K562 (cell line): ENCODE results near the gene DPY19L3. TPM values are rescaled to one million over a fixed set of nuclear protein-coding genes. Genes with fewer than 3 reads are reported as not detected.

Source experiments
- ATAC-seq: fragments of 200-7000 bp; cut with Tn5 transposase; 3 replicates; pipeline ENCODE4 v1.9.1; 2020; ENCODE audit warnings: moderate library complexity
- BruUV-seq: library from RNA; stranded (reverse); fragments of 400-500 nt; replicated peaks from 2 replicates; lab custom pipeline; 2021; lab: Mats Ljungman, UMichigan
- CTCF ChIA-PET: fragments of 300-600 bp; formaldehyde crosslinking; extraction: SDS; loops from one replicate; lab custom pipeline; 2021; ENCODE audit warnings: low intra/inter-chr PET ratio; lab: Yijun Ruan, JAX
- POLR2A ChIA-PET: fragments of 300-600, 350-650 bp; sonication (Branson Sonifier 250); formaldehyde crosslinking; extraction: SDS; loops from one replicate; lab custom pipeline; 2021; ENCODE audit warnings: antibody characterized with exemption, inconsistent platforms; lab: Yijun Ruan, JAX
- DNase-seq, 4 experiments: peaks; one replicate each; pipeline versions ENCODE4 v3.0.0 to v3.0.0-alpha.2; 2011 to 2018; ENCODE audit warnings: low spot score in 3 of 4, mixed read lengths in 3 of 4; ENCODE audit errors: extremely low read depth in 1 of 4
- FAIRE-seq: peaks from 2 replicates; lab custom pipeline; 2011; peaks lifted over from hg19 to GRCh38; lab: Jason Lieb, UNC
- H2AFZ ChIP-seq: 2 replicates; pipeline ENCODE4 v1.6.0; 2011; ENCODE audit warnings: low read depth, low read length, control low read depth, inconsistent platforms
- H3K27ac ChIP-seq: fragments of 200-600 bp; 3 replicates; pipeline ENCODE4 v1.8.0; 2011; ENCODE audit warnings: low read depth, mild to moderate bottlenecking, control low read depth, inconsistent platforms, low read length, moderate library complexity, mixed read lengths; ENCODE audit errors: extremely low read depth
- H3K27me3 ChIP-seq, 2 experiments: fragments of 300-600 bp in 1 of 2; 2 replicates in 1 of 2; 3 replicates in 1 of 2; pipeline versions ENCODE4 v1.6.0 to v1.8.0; 2011; ENCODE audit warnings: inconsistent platforms in 2 of 2, low read length in 2 of 2, mild to moderate bottlenecking in 1 of 2, mixed read lengths in 1 of 2, moderate library complexity in 1 of 2; ENCODE audit not compliant: control insufficient read depth in 2 of 2, insufficient read depth in 2 of 2
- H3K36me3 ChIP-seq: fragments of 300-600 bp; 3 replicates; pipeline ENCODE4 v1.8.0; 2011; ENCODE audit warnings: mild to moderate bottlenecking, low read length, inconsistent platforms; ENCODE audit not compliant: control insufficient read depth, insufficient read depth
- H3K4me1 ChIP-seq, 2 experiments: fragments of 200-600 bp in 1 of 2; replicated peaks in 1 of 2; 2 replicates in 1 of 2; 3 replicates in 1 of 2; pipeline versions ENCODE4 v1.5.1 to v1.8.0; 2011; ENCODE audit warnings: inconsistent platforms in 2 of 2, low read length in 2 of 2, mild to moderate bottlenecking in 1 of 2, mixed read lengths in 1 of 2, moderate library complexity in 1 of 2; ENCODE audit not compliant: control insufficient read depth in 2 of 2, insufficient read depth in 2 of 2
- H3K4me2 ChIP-seq: 2 replicates; pipeline ENCODE4 v1.6.1; 2011; ENCODE audit warnings: low read length, control low read depth, inconsistent platforms, mixed read lengths; ENCODE audit not compliant: insufficient read depth
- H3K4me3 ChIP-seq: fragments of 200-600 bp; sonication (generic), shearing (Covaris generic); 2 replicates; pipeline ENCODE4 v1.5.1; 2016; ENCODE audit warnings: control low read depth, inconsistent platforms
- H3K79me2 ChIP-seq: fragments of 200-600 bp; 3 replicates; pipeline ENCODE4 v1.8.0; 2011; ENCODE audit warnings: low read length, inconsistent platforms; ENCODE audit not compliant: control insufficient read depth, insufficient read depth
- H3K9ac ChIP-seq, 2 experiments: 2 replicates each; pipeline versions ENCODE4 v1.6.0 to v1.6.1; 2011; ENCODE audit warnings: low read depth in 2 of 2, low read length in 2 of 2, control low read depth in 1 of 2, inconsistent platforms in 1 of 2, mild to moderate bottlenecking in 1 of 2, mixed read lengths in 1 of 2; ENCODE audit not compliant: insufficient read depth in 1 of 2
- H3K9me1 ChIP-seq: one replicate; pipeline ENCODE4 v1.6.0; 2011; ENCODE audit warnings: inconsistent platforms, mild to moderate bottlenecking, low read length, moderate library complexity; ENCODE audit not compliant: control insufficient read depth, insufficient read depth
- H3K9me3 ChIP-seq: replicated peaks from 2 replicates; pipeline ENCODE4 v1.5.1; 2011; ENCODE audit warnings: low read depth, low read length, inconsistent platforms; ENCODE audit not compliant: control insufficient read depth, insufficient read depth
- H4K20me1 ChIP-seq: replicated peaks from 2 replicates; pipeline ENCODE4 v1.6.1; 2011; ENCODE audit warnings: low read length, inconsistent platforms, mixed read lengths; ENCODE audit not compliant: control insufficient read depth, insufficient read depth
- C11orf30 ChIP-seq: fragments of 450-650 bp; IDR thresholded peaks from 2 replicates; pipeline ENCODE4 v1.6.1; 2016; ENCODE audit warnings: low read depth, mild to moderate bottlenecking
- HDAC2 ChIP-seq: fragments of 450-650 bp; IDR thresholded peaks from 2 replicates; pipeline ENCODE4 v1.6.1; 2016; ENCODE audit warnings: mild to moderate bottlenecking
- MAFF ChIP-seq: IDR thresholded peaks from 2 replicates; pipeline ENCODE4 v1.6.1; 2012; ENCODE audit warnings: low read length, improper control_type of control experiment
- MEF2A ChIP-seq: IDR thresholded peaks from 2 replicates; pipeline ENCODE4 v1.6.1; 2011; ENCODE audit warnings: low read depth, mild to moderate bottlenecking, low read length, moderate library complexity; ENCODE audit not compliant: control insufficient read depth
- NR2C2 ChIP-seq, 2 experiments: fragments of 200-800 bp in 1 of 2; sonication (Bioruptor generic) in 1 of 2; sonication (generic) in 1 of 2; formaldehyde crosslinking in 1 of 2; IDR thresholded peaks; 2 replicates each; pipeline versions ENCODE4 v1.6.1 to v1.8.0; 2016 to 2022; ENCODE audit warnings: mild to moderate bottlenecking in 1 of 2, missing compliant biosample characterization in 1 of 2, missing genetic modification characterization in 1 of 2, missing genetic modification reagents in 1 of 2
- NR4A1 ChIP-seq, 2 experiments: fragments of 250-450 bp in 1 of 2; fragments of 450-650 bp in 1 of 2; sonication (Bioruptor Pico) in 1 of 2; IDR thresholded peaks; 2 replicates each; pipeline versions ENCODE4 v1.4.0 to v1.6.1; 2016 to 2020; ENCODE audit warnings: mild to moderate bottlenecking in 2 of 2, missing compliant biosample characterization in 1 of 2, missing genetic modification characterization in 1 of 2, moderate library complexity in 1 of 2
- PCBP1 ChIP-seq: fragments of 200-400 bp; formaldehyde crosslinking; IDR thresholded peaks from 2 replicates; pipeline ENCODE4 v1.6.1; 2018; ENCODE audit warnings: mild to moderate bottlenecking, low read depth, low read length; ENCODE audit not compliant: poor library complexity, severe bottlenecking
- ZNF133 ChIP-seq: fragments of 250-450 bp; sonication (Bioruptor Pico); IDR thresholded peaks from 2 replicates; pipeline ENCODE4 v1.4.0; 2020; ENCODE audit warnings: mild to moderate bottlenecking
- ZNF316 ChIP-seq: fragments of 450-650 bp; IDR thresholded peaks from 2 replicates; pipeline ENCODE4 v1.6.1; 2016
- WGBS: fragments of 100-300 bp; shearing (Covaris generic); methylation state at CpG from one replicate; pipeline ENCODE4 v1.1.6; 2016; ENCODE audit warnings: low coverage, mixed read lengths; ENCODE audit not compliant: insufficient coverage; ENCODE audit errors: missing lambda C conversion rate; 5-methylcytosine and 5-hydroxymethylcytosine counted together
- in situ Hi-C: fragments of 300-500 bp; cut with MboI; formaldehyde crosslinking; loops from 4 replicates; pipeline ENCODE4 v1.15.0; 2018; ENCODE audit warnings: inconsistent platforms, mixed read lengths
- intact Hi-C: fragments of 100-400 bp; cut with micrococcal nuclease; formaldehyde crosslinking; loops from 2 replicates; pipeline ENCODE4 v1.14.2; 2022
- polyA plus RNA-seq, 8 experiments: library from polyadenylated mRNA; depleted of rRNA in 4 of 8; stranded (reverse) in 5 of 8; unstranded in 3 of 8; fragments of >200 nt; fragmentation: Nextera tagmentation in 2 of 8; fragmentation: Illumina TruSeq in 1 of 8; extraction: Ambion mirVana in 2 of 8; extraction: Trizol in 1 of 8; gene quantifications; 2 replicates each; pipeline versions ENCODE4 v1.2.1 to v1.2.3, GENCODE V29; 2011 to 2014; ENCODE audit warnings: inconsistent platforms in 1 of 8, missing spikeins in 1 of 8
- total RNA-seq, 7 experiments: library from RNA; depleted of rRNA in 6 of 7; stranded (reverse); fragments of >200 nt in 6 of 7; fragmentation: Illumina TruSeq in 2 of 7; extraction: Trizol in 2 of 7; gene quantifications; 2 replicates each; pipeline versions ENCODE4 v1.2.1 to v1.2.3, GENCODE V29; 2011 to 2021; ENCODE audit warnings: low replicate concordance in 1 of 7
- TF ChIP-seq, protein P1 (sequence below): sonication (generic); formaldehyde crosslinking; IDR thresholded peaks from 2 replicates; pipeline ENCODE4 v1.8.0; 2022; ENCODE audit warnings: mild to moderate bottlenecking, missing genetic modification reagents
- TF ChIP-seq, protein P2 (sequence below): fragments of 250-450 bp; sonication (Bioruptor Pico); IDR thresholded peaks from 2 replicates; pipeline ENCODE4 v1.9.0; 2021; ENCODE audit warnings: mild to moderate bottlenecking
- TF ChIP-seq, protein P3 (sequence below): IDR thresholded peaks from 2 replicates; pipeline ENCODE4 v1.6.1; 2014; ENCODE audit warnings: antibody characterized with exemption
- TF ChIP-seq, protein P4 (sequence below): fragments of 250-450 bp; sonication (Bioruptor Pico); IDR thresholded peaks from 2 replicates; pipeline ENCODE4 v1.8.0; 2022; ENCODE audit warnings: inconsistent platforms

Gene DPY19L3
- total and polyA plus RNA-seq, 9 of the 15 experiments (the other 6 are each of a cell fraction or from before 2014, with no cell fraction given), result 4.7 to 39.2 (median 22.0) TPM

DNA sequence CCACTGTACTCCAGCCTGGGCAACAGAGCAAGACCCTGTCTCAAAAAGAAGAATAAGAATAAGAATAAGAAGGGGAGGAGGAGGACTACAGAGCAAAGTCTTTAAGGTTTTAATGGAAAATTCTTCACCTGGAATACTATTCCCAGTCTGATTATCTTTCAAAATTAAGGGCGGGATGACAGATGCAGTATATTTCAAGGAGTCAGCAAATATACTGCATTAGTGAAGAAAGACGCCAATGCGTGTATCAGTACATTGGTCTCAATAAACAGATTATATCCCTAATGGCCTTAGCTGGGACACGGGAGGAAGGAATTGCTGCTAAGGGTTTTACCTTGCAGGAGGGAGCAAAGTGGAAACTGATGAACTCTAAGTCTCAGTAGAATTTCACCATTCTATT is 121.3 kb downstream of the DPY19L3 start:
- intact Hi-C loops (no loop called here), in situ Hi-C loops (no loop called here)
- Histone ChIP-seq H3K27ac (no peak overlapping the region), H3K36me3 (no peaks in the 10 kb centered on the region), H3K4me1 (no peaks in the 10 kb centered on the region), H3K27me3 (peaks cover 8 to 11% of the 10 kb centered on the region in 2 experiments; a peak in 4 of 5 replicates), H3K79me2 (no peaks in the 10 kb centered on the region), H3K9ac (no peak overlapping the region), H3K4me2 (no peak overlapping the region), H3K9me3 (no peaks in the 10 kb centered on the region), H4K20me1 (no peaks in the 10 kb centered on the region), H3K9me1 (no peaks in the 10 kb centered on the region), H2AFZ (no peak overlapping the region), H3K4me3 (no peak overlapping the region)
- no peak for DNase-seq
- ChIA-PET POLR2A (interaction anchor here (0.7 kb wide), 1 partner anchor 122 kb away, joined by 3 read pairs; the partner anchor contains the start of gene DPY19L3), CTCF (no interaction called here)
- WGBS, result 0% methylated on average over 4 of the region's 4 CpGs
- no peak for FAIRE-seq
- TF ChIP-seq PCBP1 (no peak), ZNF316 (peak; percentile 37; the same call in 1 of the 2 replicates), C11orf30 (peak; percentile 19; the same call in 1 of the 2 replicates), NR4A1 (CRISPR knock-in tag; IDR thresholded peaks at IDR 0.05) (no peak), NR4A1 (tag; IDR thresholded peaks at IDR 0.05) (no peak), ZNF133 (no peak), HDAC2 (no peak), MEF2A (no peak), NR2C2 (CRISPR knock-in tag; IDR thresholded peaks at IDR 0.05) (no peak), NR2C2 (tag; IDR thresholded peaks at IDR 0.05) (no peak), MAFF (peak; percentile 40)
- TF ChIP-seq, protein P1, sequence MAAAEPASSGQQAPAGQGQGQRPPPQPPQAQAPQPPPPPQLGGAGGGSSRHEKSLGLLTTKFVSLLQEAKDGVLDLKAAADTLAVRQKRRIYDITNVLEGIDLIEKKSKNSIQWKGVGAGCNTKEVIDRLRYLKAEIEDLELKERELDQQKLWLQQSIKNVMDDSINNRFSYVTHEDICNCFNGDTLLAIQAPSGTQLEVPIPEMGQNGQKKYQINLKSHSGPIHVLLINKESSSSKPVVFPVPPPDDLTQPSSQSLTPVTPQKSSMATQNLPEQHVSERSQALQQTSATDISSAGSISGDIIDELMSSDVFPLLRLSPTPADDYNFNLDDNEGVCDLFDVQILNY (CRISPR knock-in tag), result no peak
- TF ChIP-seq, protein P2, sequence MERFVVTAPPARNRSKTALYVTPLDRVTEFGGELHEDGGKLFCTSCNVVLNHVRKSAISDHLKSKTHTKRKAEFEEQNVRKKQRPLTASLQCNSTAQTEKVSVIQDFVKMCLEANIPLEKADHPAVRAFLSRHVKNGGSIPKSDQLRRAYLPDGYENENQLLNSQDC (CRISPR knock-in tag), result no peak
- TF ChIP-seq, protein P3, sequence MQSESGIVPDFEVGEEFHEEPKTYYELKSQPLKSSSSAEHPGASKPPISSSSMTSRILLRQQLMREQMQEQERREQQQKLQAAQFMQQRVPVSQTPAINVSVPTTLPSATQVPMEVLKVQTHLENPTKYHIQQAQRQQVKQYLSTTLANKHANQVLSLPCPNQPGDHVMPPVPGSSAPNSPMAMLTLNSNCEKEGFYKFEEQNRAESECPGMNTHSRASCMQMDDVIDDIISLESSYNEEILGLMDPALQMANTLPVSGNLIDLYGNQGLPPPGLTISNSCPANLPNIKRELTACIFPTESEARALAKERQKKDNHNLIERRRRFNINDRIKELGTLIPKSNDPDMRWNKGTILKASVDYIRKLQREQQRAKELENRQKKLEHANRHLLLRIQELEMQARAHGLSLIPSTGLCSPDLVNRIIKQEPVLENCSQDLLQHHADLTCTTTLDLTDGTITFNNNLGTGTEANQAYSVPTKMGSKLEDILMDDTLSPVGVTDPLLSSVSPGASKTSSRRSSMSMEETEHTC, result no peak
- TF ChIP-seq, protein P4, sequence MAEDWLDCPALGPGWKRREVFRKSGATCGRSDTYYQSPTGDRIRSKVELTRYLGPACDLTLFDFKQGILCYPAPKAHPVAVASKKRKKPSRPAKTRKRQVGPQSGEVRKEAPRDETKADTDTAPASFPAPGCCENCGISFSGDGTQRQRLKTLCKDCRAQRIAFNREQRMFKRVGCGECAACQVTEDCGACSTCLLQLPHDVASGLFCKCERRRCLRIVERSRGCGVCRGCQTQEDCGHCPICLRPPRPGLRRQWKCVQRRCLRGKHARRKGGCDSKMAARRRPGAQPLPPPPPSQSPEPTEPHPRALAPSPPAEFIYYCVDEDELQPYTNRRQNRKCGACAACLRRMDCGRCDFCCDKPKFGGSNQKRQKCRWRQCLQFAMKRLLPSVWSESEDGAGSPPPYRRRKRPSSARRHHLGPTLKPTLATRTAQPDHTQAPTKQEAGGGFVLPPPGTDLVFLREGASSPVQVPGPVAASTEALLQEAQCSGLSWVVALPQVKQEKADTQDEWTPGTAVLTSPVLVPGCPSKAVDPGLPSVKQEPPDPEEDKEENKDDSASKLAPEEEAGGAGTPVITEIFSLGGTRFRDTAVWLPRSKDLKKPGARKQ, result no peak
- BruUV-seq, result no TSS peak
- no peak for ATAC-seq
